ENCODE measurements around the gene STT3B.

STT3B gene

DNA sequence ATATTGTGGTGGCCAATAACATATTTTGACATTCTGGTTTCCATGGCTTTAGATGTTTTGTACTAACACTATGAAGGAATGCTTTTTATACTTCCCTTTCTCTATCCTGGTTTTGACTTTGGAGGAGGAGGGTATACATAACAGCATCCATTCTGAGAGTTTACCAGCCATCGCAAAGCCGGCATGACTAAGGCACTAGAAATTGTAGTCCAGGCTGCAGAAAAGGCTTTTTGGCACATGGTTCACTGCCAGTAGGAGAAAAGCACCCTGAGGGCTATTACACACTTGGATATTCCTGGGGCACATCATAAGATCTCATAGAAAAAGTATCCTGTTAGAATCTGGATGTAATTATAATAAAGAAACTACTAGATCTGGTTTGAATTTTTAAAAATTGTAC, 101.8 kb downstream of the STT3B start:
- H3K27ac ChIP-seq: no peak overlapping the region
- intact Hi-C loops (cut with DNase I; ENCODE audit: low total_unique reads): no loop called here

DNA sequence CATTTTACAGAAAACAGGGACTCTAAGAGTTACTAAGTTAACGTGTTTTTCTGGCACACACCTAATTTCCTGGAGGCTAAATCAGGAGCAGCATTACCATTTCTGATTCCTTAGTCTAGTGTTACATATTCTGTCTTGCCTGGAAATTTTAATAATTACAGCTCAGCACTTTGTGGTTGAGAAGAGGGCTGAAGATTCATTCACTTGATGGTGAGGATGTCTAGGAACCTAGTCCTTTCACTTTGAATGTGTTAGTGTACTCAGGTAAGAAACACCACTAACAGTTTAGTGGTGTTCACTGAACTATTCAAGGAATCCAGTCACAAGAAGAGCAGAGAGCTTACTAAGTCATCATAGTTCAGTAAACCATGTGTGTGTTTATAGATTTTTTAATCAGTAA, 102.8 kb downstream of the STT3B start:
- H3K36me3 ChIP-seq: peaks cover 20 to 41% (median 25%) of the 10 kb centered on the region in 3 donors
- H3K27me3 ChIP-seq: no peaks in the 10 kb centered on the region
- H3K4me1 ChIP-seq: no peaks in the 10 kb centered on the region
- no peak overlapping the region for H3K27ac ChIP-seq
- DNase-seq: no peak
- TF ChIP-seq, protein P1, sequence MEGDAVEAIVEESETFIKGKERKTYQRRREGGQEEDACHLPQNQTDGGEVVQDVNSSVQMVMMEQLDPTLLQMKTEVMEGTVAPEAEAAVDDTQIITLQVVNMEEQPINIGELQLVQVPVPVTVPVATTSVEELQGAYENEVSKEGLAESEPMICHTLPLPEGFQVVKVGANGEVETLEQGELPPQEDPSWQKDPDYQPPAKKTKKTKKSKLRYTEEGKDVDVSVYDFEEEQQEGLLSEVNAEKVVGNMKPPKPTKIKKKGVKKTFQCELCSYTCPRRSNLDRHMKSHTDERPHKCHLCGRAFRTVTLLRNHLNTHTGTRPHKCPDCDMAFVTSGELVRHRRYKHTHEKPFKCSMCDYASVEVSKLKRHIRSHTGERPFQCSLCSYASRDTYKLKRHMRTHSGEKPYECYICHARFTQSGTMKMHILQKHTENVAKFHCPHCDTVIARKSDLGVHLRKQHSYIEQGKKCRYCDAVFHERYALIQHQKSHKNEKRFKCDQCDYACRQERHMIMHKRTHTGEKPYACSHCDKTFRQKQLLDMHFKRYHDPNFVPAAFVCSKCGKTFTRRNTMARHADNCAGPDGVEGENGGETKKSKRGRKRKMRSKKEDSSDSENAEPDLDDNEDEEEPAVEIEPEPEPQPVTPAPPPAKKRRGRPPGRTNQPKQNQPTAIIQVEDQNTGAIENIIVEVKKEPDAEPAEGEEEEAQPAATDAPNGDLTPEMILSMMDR (IDR thresholded peaks at IDR 0.05): no peak
- no peak overlapping the region for H3K4me3 ChIP-seq
- no peaks in the 10 kb centered on the region for H3K9me3 ChIP-seq
- intact Hi-C loops (cut with DNase I; ENCODE audit: low total_unique reads): no loop called here

More for the DNA sequence above, 101.8 kb downstream of the STT3B start:
- H3K4me3 ChIP-seq: no peak overlapping the region
- no peaks in the 10 kb centered on the region for H3K27me3 ChIP-seq
- TF ChIP-seq, protein P1 (IDR thresholded peaks at IDR 0.05): no peak
- H3K9me3 ChIP-seq: no peaks in the 10 kb centered on the region
- DNase-seq: no peak
- H3K4me1 ChIP-seq: no peaks in the 10 kb centered on the region
- H3K36me3 ChIP-seq: peaks cover 26 to 51% (median 31%) of the 10 kb centered on the region in 3 donors

DNA sequence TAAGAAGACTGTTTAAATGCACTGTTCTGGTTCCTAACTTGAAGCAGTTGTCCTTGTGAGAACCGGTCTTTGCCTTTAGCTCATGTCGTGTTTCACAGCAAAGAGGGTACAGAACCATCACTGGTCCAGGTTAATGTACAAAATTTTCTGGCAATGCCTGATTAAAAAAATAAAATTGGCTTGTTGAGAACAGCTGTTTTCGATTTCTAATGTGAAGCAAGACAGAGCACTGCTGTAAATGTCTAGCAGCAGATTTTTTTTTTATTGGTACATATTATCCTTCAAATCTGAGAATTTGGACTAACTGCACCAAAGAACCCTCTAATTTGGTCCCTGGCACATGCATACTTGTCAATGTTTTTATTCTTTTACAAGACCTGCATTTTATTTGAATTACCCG, 103.3 kb downstream of the STT3B start:
- Histone ChIP-seq H3K36me3 (peaks cover 20 to 36% (median 21%) of the 10 kb centered on the region in 3 donors), H3K9me3 (no peaks in the 10 kb centered on the region), H3K4me3 (no peak overlapping the region), H3K27ac (no peak overlapping the region), H3K27me3 (no peaks in the 10 kb centered on the region), H3K4me1 (no peaks in the 10 kb centered on the region)
- intact Hi-C loops (cut with DNase I; ENCODE audit: low total_unique reads): no loop called here
- TF ChIP-seq, protein P1 (IDR thresholded peaks at IDR 0.05): no peak
- no peak for DNase-seq

DNA sequence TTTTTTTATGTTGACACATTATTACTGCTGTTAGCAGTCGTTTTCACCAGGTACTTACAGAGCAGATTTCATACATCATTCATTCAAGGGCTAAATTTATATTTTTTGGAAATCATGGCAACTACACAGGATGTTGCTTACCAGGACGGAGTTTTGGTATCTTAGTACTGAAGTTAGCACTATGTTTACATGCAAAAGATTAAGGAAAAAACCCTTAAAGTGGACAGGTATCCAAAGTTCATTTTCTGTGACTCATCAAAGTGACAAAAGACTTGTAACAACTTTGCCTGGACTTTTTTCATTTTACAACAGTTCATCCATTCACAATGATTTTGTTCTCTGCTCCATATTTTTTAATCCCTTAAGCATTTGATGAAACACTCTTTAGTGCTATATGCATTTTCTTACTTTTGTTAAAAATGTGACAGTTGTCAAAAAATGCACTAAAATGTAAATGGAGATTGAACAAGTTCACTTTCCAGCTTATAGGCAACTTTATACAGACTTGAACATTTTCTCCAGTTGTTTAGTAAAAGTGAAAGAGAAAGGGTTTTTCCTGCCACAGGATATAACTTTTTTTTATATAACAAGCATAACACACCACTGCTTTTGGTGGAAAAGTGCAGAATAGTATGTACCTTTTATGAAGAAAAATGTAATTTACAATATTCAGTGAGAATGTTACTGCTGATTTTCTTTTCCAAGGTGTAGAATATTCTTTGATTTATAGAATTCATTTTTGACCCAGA, 104.1 kb downstream of the STT3B start:
- no peaks in the 10 kb centered on the region for H3K27me3 ChIP-seq
- no peak for DNase-seq
- no peaks in the 10 kb centered on the region for H3K4me1 ChIP-seq
- TF ChIP-seq, protein P1 (IDR thresholded peaks at IDR 0.05): no peak
- no peak overlapping the region for H3K27ac ChIP-seq
- intact Hi-C loops (cut with DNase I; ENCODE audit: low total_unique reads): no loop called here
- no peaks in the 10 kb centered on the region for H3K9me3 ChIP-seq
- H3K36me3 ChIP-seq: peaks cover 11 to 27% (median 13%) of the 10 kb centered on the region in 3 donors
- H3K4me3 ChIP-seq: no peak overlapping the region

DNA sequence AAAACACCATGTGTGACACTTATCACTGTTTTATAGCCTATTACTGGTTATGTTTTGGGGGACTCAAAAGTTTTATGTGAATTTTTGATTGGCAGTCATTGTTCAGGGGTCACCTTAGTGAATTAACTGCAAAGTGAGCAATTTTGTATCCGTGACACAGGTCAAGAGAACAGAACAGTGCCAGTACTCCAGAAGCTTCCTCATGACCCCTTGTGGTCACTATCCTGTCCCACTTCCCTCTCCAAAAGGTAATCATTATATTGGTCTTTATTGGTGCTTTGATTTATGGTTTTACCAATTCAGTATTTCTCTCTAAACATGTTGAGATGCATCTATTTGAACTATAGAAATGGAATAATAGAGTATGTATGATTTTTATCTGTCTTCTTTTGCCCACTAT, 107.1 kb downstream of the STT3B start:
- Histone ChIP-seq H3K27ac (no peak overlapping the region), H3K4me3 (no peak overlapping the region), H3K36me3 (peaks cover 0 to 13% (median 9%) of the 10 kb centered on the region in 3 donors), H3K27me3 (no peaks in the 10 kb centered on the region), H3K4me1 (no peaks in the 10 kb centered on the region), H3K9me3 (no peaks in the 10 kb centered on the region)
- intact Hi-C loops (cut with DNase I; ENCODE audit: low total_unique reads): no loop called here
- DNase-seq: no peak
- TF ChIP-seq, protein P1 (IDR thresholded peaks at IDR 0.05): no peak
